Kidney (tissue), 14 donors: ENCODE data around the gene XYLB. TPM values are rescaled to one million over a fixed set of nuclear protein-coding genes. Genes with fewer than 3 reads are reported as not detected.

Experiments
- DNase-seq, 5 donors: peaks; one replicate each; pipeline ENCODE4 v3.0.0-alpha.2; 2013 to 2020
- FAIRE-seq: peaks from 2 replicates; lab custom pipeline; 2012; peaks lifted over from hg19 to GRCh38; lab: Jason Lieb, UNC
- H3K27ac ChIP-seq, 2 donors: one replicate each; pipeline ENCODE4 v1.7.0; 2013; ENCODE audit warnings: low read depth in 2 of 2, low read length in 2 of 2, inconsistent platforms in 1 of 2
- H3K27me3 ChIP-seq: one replicate; pipeline ENCODE4 v1.7.1; 2013; ENCODE audit warnings: low read length, inconsistent platforms; ENCODE audit not compliant: control insufficient read depth, insufficient read depth
- H3K36me3 ChIP-seq, 3 donors: one replicate each; pipeline versions ENCODE4 v1.7.0 to v1.7.1; 2013; ENCODE audit warnings: low read length in 3 of 3, control low read depth in 1 of 3, inconsistent platforms in 1 of 3; ENCODE audit not compliant: insufficient read depth in 3 of 3, control insufficient read depth in 2 of 3
- H3K4me1 ChIP-seq, 3 donors: one replicate each; pipeline versions ENCODE4 v1.7.0 to v1.7.1; 2013; ENCODE audit warnings: low read length in 3 of 3, inconsistent platforms in 1 of 3, low read depth in 1 of 3; ENCODE audit not compliant: control insufficient read depth in 2 of 3, insufficient read depth in 2 of 3
- H3K4me3 ChIP-seq, 3 donors: one replicate each; pipeline versions ENCODE4 v1.7.0 to v1.8.1; 2013; ENCODE audit warnings: low read length in 3 of 3, control low read depth in 1 of 3, inconsistent platforms in 1 of 3
- H3K9ac ChIP-seq, 3 donors: one replicate each; pipeline versions ENCODE4 v1.7.0 to v1.7.1; 2013; ENCODE audit warnings: low read length in 3 of 3, control low read depth in 1 of 3, inconsistent platforms in 1 of 3
- H3K9me3 ChIP-seq, 3 donors: one replicate each; pipeline versions ENCODE4 v1.7.0 to v1.7.1; 2013; ENCODE audit warnings: low read length in 3 of 3, control low read depth in 1 of 3, inconsistent platforms in 1 of 3; ENCODE audit not compliant: control insufficient read depth in 2 of 3, insufficient read depth in 1 of 3
- intact Hi-C: fragments of 100-400 bp; cut with DNase I; formaldehyde crosslinking; loops from one replicate; pipeline ENCODE4 v1.11.1; 2022
- polyA plus RNA-seq: library from polyadenylated mRNA; stranded (reverse); fragments of 350-450 nt; fragmentation: Illumina TruSeq; extraction: RNeasy Lipid Tissue Mini Kit (QIAGEN cat#74804); gene quantifications from one replicate; pipeline ENCODE4 v1.2.3, GENCODE V29; 2014; ENCODE audit warnings: low read depth, low replicate concordance; ENCODE audit not compliant: insufficient read depth
- total RNA-seq: library from RNA; stranded (reverse); fragmentation: NEBNext Ultra II Directional; extraction: Animal tissue kit (Norgen Biotek cat#: 25700); gene quantifications from one replicate; pipeline ENCODE4 v1.2.1, GENCODE V29; 2021
- TF ChIP-seq, protein P1 (sequence below): IDR thresholded peaks from 3 replicates; pipeline ENCODE4 v1.5.1; 2012; ENCODE audit warnings: mild to moderate bottlenecking, moderate library complexity, borderline replicate concordance; ENCODE audit not compliant: insufficient read depth; ENCODE audit errors: extremely low read depth
- donor health status: control.
- donor health status: control.
- donor health status: control.
- donor health status: control.
- donor health status: control.
- donor health status: DM: yes; HTN: yes; CAD: no.
- donor health status: Normal renal cell carcinoma (clear cell type).

The XYLB gene
- total and polyA plus RNA-seq, 2 donors from 2014 or later: 6.0 to 7.9 TPM

DNA sequence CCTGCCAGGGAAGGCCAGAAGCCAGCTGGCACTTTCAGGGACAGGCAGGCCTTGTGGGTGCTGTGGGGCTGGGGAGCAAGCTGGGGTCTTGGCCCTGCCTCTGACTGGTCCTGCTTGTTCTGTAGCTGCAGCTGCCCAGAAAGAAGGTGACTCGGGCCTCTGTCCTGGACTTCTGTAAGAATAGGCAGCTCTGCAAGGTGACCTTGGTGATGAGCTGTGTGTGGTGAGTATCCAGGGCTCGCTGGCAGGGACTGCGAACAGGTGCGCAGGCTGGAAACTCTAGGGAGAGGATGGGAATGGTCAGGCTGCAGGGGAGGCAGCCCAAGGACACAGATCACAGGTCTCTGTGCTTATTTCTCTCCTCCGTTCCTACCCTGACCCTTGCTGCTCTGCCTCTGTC, 33.3 kb upstream of the XYLB start:
- no peak overlapping the region for H3K9ac ChIP-seq
- TF ChIP-seq, protein P1, sequence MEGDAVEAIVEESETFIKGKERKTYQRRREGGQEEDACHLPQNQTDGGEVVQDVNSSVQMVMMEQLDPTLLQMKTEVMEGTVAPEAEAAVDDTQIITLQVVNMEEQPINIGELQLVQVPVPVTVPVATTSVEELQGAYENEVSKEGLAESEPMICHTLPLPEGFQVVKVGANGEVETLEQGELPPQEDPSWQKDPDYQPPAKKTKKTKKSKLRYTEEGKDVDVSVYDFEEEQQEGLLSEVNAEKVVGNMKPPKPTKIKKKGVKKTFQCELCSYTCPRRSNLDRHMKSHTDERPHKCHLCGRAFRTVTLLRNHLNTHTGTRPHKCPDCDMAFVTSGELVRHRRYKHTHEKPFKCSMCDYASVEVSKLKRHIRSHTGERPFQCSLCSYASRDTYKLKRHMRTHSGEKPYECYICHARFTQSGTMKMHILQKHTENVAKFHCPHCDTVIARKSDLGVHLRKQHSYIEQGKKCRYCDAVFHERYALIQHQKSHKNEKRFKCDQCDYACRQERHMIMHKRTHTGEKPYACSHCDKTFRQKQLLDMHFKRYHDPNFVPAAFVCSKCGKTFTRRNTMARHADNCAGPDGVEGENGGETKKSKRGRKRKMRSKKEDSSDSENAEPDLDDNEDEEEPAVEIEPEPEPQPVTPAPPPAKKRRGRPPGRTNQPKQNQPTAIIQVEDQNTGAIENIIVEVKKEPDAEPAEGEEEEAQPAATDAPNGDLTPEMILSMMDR: no peak
- FAIRE-seq (no peak), DNase-seq (no peak)
- H3K27me3 ChIP-seq: no peaks in the 10 kb centered on the region
- H3K4me1 ChIP-seq: no peaks in the 10 kb centered on the region
- no peak overlapping the region for H3K4me3 ChIP-seq
- intact Hi-C loops: no loop called here
- H3K27ac ChIP-seq: no peak overlapping the region
- H3K36me3 ChIP-seq: no peaks in the 10 kb centered on the region
- H3K9me3 ChIP-seq: no peaks in the 10 kb centered on the region

DNA sequence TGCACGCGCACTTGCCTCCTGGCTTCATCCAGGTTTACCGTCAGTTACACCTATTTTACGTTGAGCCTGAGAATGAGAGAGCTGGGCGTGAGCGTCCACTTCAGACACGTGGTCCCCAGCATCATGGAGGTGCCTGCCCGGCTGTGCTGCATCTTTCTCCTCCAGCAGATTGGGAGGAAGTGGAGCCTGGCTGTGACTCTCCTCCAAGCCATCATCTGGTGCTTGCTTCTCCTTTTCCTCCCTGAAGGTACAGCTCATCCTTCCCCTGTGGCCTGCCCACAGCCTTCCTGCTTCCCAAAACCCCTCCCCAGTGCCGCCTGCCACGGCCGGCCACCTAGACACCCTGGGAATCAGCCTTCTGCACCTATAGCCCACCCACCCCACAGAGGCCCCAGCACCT, 32.9 kb upstream of the XYLB start:
- no peaks in the 10 kb centered on the region for H3K27me3 ChIP-seq
- FAIRE-seq (no peak), DNase-seq (no peak)
- TF ChIP-seq, protein P1: no peak
- H3K4me1 ChIP-seq: no peaks in the 10 kb centered on the region
- H3K36me3 ChIP-seq: no peaks in the 10 kb centered on the region
- no peak overlapping the region for H3K27ac ChIP-seq
- H3K9ac ChIP-seq: no peak overlapping the region
- no peaks in the 10 kb centered on the region for H3K9me3 ChIP-seq
- no peak overlapping the region for H3K4me3 ChIP-seq
- intact Hi-C loops: no loop called here

DNA sequence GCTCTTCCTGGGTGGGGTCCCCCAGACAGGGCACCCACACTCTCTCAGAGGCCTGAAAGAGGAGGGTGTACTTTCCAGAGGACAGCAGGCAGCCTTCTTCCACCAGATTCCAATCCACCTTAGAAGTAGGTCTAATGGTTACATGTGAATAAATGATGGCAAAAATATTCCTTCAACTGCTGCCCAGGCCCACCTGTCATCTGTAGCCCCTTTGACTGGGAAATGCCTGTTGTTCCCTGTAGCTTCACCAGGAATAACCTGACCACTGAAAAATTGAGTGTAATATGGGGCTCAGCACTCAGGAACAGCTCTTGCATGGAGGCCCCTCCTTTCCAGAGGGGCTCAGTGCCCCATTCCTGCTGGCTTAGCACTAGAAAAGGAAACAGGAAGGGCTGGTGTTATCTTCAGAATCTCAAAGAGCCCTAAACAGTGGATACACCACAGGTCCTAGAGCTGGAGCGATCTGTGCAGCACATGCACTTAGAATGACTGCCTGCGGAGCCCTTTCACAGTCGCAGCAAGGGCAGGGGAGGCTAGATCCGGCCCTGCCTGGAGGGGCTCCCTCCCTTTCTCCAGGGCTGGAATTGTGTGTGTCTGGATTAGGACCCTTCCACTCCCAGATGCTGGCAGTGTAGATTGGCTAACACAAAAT, 32.3 kb upstream of the XYLB start:
- FAIRE-seq: no peak

More for the DNA sequence above, 32.3 kb upstream of the XYLB start:
- Histone ChIP-seq H3K36me3 (no peaks in the 10 kb centered on the region), H3K27me3 (no peaks in the 10 kb centered on the region), H3K4me1 (no peaks in the 10 kb centered on the region), H3K9me3 (no peaks in the 10 kb centered on the region), H3K9ac (no peak overlapping the region), H3K4me3 (no peak overlapping the region), H3K27ac (no peak overlapping the region)
- intact Hi-C loops: no loop called here
- TF ChIP-seq, protein P1: no peak
- DNase-seq: peak in 2 of 5 donors; percentile 13 to 19
